ENCODE results near the gene DMPK.

Gene DMPK

GRCh38 chr19:45782162-45782691 is at the start of gene DMPK:
DMPK (minus strand) TSS chr19:45782490; CDS start chr19:45782352, 138 bp downstream.
- no peak for DNase-seq

GRCh38 chr19:45828945-45829344 is 46.7 kb upstream of the DMPK start:
- no peak for DNase-seq

- no peak for DNase-seq
Observed at GRCh38 chr19:45828523-45828922, 46.2 kb upstream of the DMPK start.

GRCh38 chr19:45827459-45828093 is 45.3 kb upstream of the DMPK start:
- no peak for DNase-seq

- no peak for DNase-seq
Observed at GRCh38 chr19:45826934-45827333, 44.6 kb upstream of the DMPK start.

GRCh38 chr19:45825917-45826893 is 43.9 kb upstream of the DMPK start:
- no peak for DNase-seq

GRCh38 chr19:45825263-45825605 is 42.9 kb upstream of the DMPK start:
- no peak for DNase-seq

- DNase-seq = no peak
Observed at GRCh38 chr19:45824531-45825262, 42.4 kb upstream of the DMPK start.

- no peak for DNase-seq
Observed at GRCh38 chr19:45824041-45824471, 41.8 kb upstream of the DMPK start.

GRCh38 chr19:45823182-45823581 is 40.9 kb upstream of the DMPK start:
- no peak for DNase-seq

GRCh38 chr19:45822716-45823115 is 40.4 kb upstream of the DMPK start:
- no peak for DNase-seq

GRCh38 chr19:45821570-45821969 is 39.3 kb upstream of the DMPK start:
- no peak for DNase-seq

- no peak for DNase-seq
Observed at GRCh38 chr19:45821103-45821521, 38.8 kb upstream of the DMPK start.

GRCh38 chr19:45820413-45821102 is 38.3 kb upstream of the DMPK start:
- no peak for DNase-seq

- DNase-seq = no peak
Observed at GRCh38 chr19:45819769-45820168, 37.5 kb upstream of the DMPK start.

- no peak for DNase-seq
Observed at GRCh38 chr19:45817725-45818301, 35.5 kb upstream of the DMPK start.

GRCh38 chr19:45817010-45817724 is 34.9 kb upstream of the DMPK start:
- DNase-seq = peak; percentile 97

GRCh38 chr19:45816236-45817009 is 34.1 kb upstream of the DMPK start:
- no peak for DNase-seq

GRCh38 chr19:45815481-45816216 is 33.4 kb upstream of the DMPK start:
- DNase-seq = no peak

All from stimulated activated CD4-positive, alpha-beta T cell treated with anti-CD3 and anti-CD28 coated beads, Interleukin-4, amount 100 ng/mL, for 24 hours (primary cell).